GM12878 (cell line): ENCODE measurements around the gene BCAT1. TPM values are rescaled to one million over a fixed set of nuclear protein-coding genes. Genes with fewer than 3 reads are reported as not detected.
A peak's percentile ranks its signal among the peaks of the same experiment; 100 is the strongest.
"Not testable (repeated sequence)": the region's sequence is repeated elsewhere in the genome, so short reads cannot be mapped to it uniquely, and the experiment has no call there.

Experiments
- ATAC-seq: fragments of 200-7000 bp; cut with Tn5 transposase; 3 replicates; pipeline ENCODE4 v1.9.1; 2020; ENCODE audit warnings: mild to moderate bottlenecking, moderate library complexity
- BruUV-seq: library from RNA; stranded (reverse); fragments of 400-500 nt; replicated peaks from 2 replicates; lab custom pipeline; 2021; lab: Mats Ljungman, UMichigan
- CTCF ChIA-PET: fragments of 300-600 bp; sonication (Branson Sonifier 250); formaldehyde crosslinking; extraction: SDS; loops from one replicate; lab custom pipeline; 2021; ENCODE audit warnings: inconsistent platforms; lab: Yijun Ruan, JAX
- POLR2A ChIA-PET: fragments of 350-600 bp; formaldehyde crosslinking; extraction: SDS; loops from one replicate; lab custom pipeline; 2021; ENCODE audit warnings: inconsistent platforms; lab: Charles Lee
- RAD21 ChIA-PET: fragments of 300-600 bp; sonication (Branson Sonifier 250); formaldehyde crosslinking; loops from one replicate; lab custom pipeline; 2023; ENCODE audit warnings: antibody characterized with exemption; ENCODE audit not compliant: unreplicated experiment; lab: Charles Lee
- SMC1A ChIA-PET: fragments of 300-600 bp; sonication (Branson Sonifier 250); formaldehyde crosslinking; loops from one replicate; lab custom pipeline; 2023; ENCODE audit not compliant: unreplicated experiment, uncharacterized antibody; lab: Charles Lee
- DNase-seq: peaks from one replicate; pipeline ENCODE4 v3.0.0-alpha.2; 2011; ENCODE audit warnings: low read depth, low spot score
- FAIRE-seq: peaks from 3 replicates; lab custom pipeline; 2011; peaks lifted over from hg19 to GRCh38; lab: Jason Lieb, UNC
- H2AFZ ChIP-seq: 2 replicates; pipeline ENCODE4 v1.6.0; 2011; ENCODE audit warnings: low read depth, low read length, control low read depth; ENCODE audit not compliant: control insufficient read depth
- H3K27ac ChIP-seq: 2 replicates; pipeline ENCODE4 v1.5.1; 2011; ENCODE audit warnings: control low read depth; ENCODE audit not compliant: control insufficient read depth, insufficient read depth
- H3K27me3 ChIP-seq, 2 experiments: replicated peaks in 1 of 2; 2 replicates each; pipeline versions ENCODE4 v1.6.0 to v1.6.1; 2011; ENCODE audit warnings: low read length in 1 of 2; ENCODE audit not compliant: control insufficient read depth in 2 of 2, insufficient read depth in 2 of 2
- H3K36me3 ChIP-seq, 2 experiments: 2 replicates each; pipeline ENCODE4 v1.5.1; 2011; ENCODE audit warnings: low read length in 1 of 2; ENCODE audit not compliant: control insufficient read depth in 2 of 2, insufficient read depth in 2 of 2
- H3K4me1 ChIP-seq: 2 replicates; pipeline ENCODE4 v1.6.1; 2011; ENCODE audit warnings: mild to moderate bottlenecking, low read length, moderate library complexity, mixed read lengths; ENCODE audit not compliant: control insufficient read depth, insufficient read depth
- H3K4me2 ChIP-seq: 2 replicates; pipeline ENCODE4 v1.6.0; 2011; ENCODE audit warnings: control low read depth; ENCODE audit not compliant: control insufficient read depth, insufficient read depth
- H3K4me3 ChIP-seq: fragments of 200-600 bp; sonication (generic); 2 replicates; pipeline ENCODE4 v1.5.1; 2016
- H3K79me2 ChIP-seq: 2 replicates; pipeline ENCODE4 v1.6.0; 2011; ENCODE audit warnings: low read length; ENCODE audit not compliant: control insufficient read depth, insufficient read depth
- H3K9ac ChIP-seq: 2 replicates; pipeline ENCODE4 v1.8.0; 2011; ENCODE audit warnings: low read length, control low read depth, mixed read lengths; ENCODE audit not compliant: control insufficient read depth, insufficient read depth
- H3K9me3 ChIP-seq: replicated peaks from 3 replicates; pipeline ENCODE4 v1.5.1; 2011; ENCODE audit warnings: mild to moderate bottlenecking, low read length; ENCODE audit not compliant: control insufficient read depth, insufficient read depth
- H4K20me1 ChIP-seq: 2 replicates; pipeline ENCODE4 v1.6.0; 2011; ENCODE audit not compliant: control insufficient read depth, insufficient read depth
- EGR1 ChIP-seq, 2 experiments: IDR thresholded peaks; 1 replicate in 1 of 2; 2 replicates in 1 of 2; pipeline ENCODE4 v1.6.1; 2011 to 2012; ENCODE audit warnings: low read depth in 2 of 2, low read length in 2 of 2, borderline replicate concordance in 1 of 2, mild to moderate bottlenecking in 1 of 2, moderate library complexity in 1 of 2
- MXI1 ChIP-seq: fragments of 150-350 bp; IDR thresholded peaks from 2 replicates; pipeline ENCODE4 v1.6.1; 2011; ENCODE audit warnings: low read depth, mild to moderate bottlenecking, inconsistent platforms, low read length, improper control_type of control experiment
- POLR2AphosphoS2 ChIP-seq: IDR thresholded peaks from 2 replicates; pipeline ENCODE4 v1.6.1; 2011; ENCODE audit warnings: low read depth, mild to moderate bottlenecking, low read length, improper control_type of control experiment, moderate library complexity
- POU2F2 ChIP-seq: IDR thresholded peaks from 3 replicates; pipeline ENCODE4 v1.6.1; 2011; ENCODE audit warnings: low read depth, mild to moderate bottlenecking, low read length, borderline replicate concordance
- SIX5 ChIP-seq: IDR thresholded peaks from 2 replicates; pipeline ENCODE4 v1.6.1; 2011; ENCODE audit warnings: mild to moderate bottlenecking, low read depth, low read length, moderate library complexity; ENCODE audit not compliant: severe bottlenecking
- SUZ12 ChIP-seq: fragments of 200-600 bp; sonication (generic); IDR thresholded peaks from one replicate; pipeline ENCODE4 v1.6.1; 2018; ENCODE audit warnings: antibody characterized with exemption, mild to moderate bottlenecking; ENCODE audit not compliant: unreplicated experiment
- TCF12 ChIP-seq: IDR thresholded peaks from 2 replicates; pipeline ENCODE4 v1.6.1; 2011; ENCODE audit warnings: low read depth, mild to moderate bottlenecking, low read length
- ZNF217 ChIP-seq: fragments of 450-650 bp; IDR thresholded peaks from 2 replicates; pipeline ENCODE4 v1.6.1; 2017; ENCODE audit warnings: antibody characterized with exemption, mild to moderate bottlenecking
- WGBS: methylation state at CpG from one replicate; pipeline ENCODE4 v1.1.6; 2016; ENCODE audit warnings: low lambda C conversion rate; ENCODE audit not compliant: insufficient replicate concordance, insufficient coverage; ENCODE audit errors: missing lambda C conversion rate; 5-methylcytosine and 5-hydroxymethylcytosine counted together
- in situ Hi-C: fragments of 300-500 bp; cut with MboI; formaldehyde crosslinking; loops from 9 replicates; pipeline ENCODE4 v1.14.3; 2018; ENCODE audit warnings: mixed read lengths
- intact Hi-C: fragments of 100-400 bp; cut with micrococcal nuclease; formaldehyde crosslinking; loops from one replicate; pipeline ENCODE4 v1.14.2; 2022; ENCODE audit not compliant: unreplicated experiment
- polyA plus RNA-seq, 11 experiments: library from polyadenylated mRNA; depleted of rRNA in 4 of 11; unstranded in 6 of 11; stranded (reverse) in 5 of 11; fragments of >200 nt; fragmentation: Nextera tagmentation in 4 of 11; fragmentation: Illumina TruSeq in 1 of 11; extraction: Ambion mirVana in 4 of 11; extraction: Trizol in 1 of 11; gene quantifications; 1 replicate in 1 of 11; 2 replicates in 10 of 11; pipeline versions ENCODE4 v1.2.1 to v1.2.3, GENCODE V29; 2011 to 2016; ENCODE audit warnings: inconsistent platforms in 2 of 11, missing spikeins in 2 of 11, low read depth in 1 of 11
- total RNA-seq, 4 experiments: library from RNA; depleted of rRNA in 3 of 4; stranded (reverse); fragments of >200 nt in 3 of 4; fragmentation: Illumina TruSeq in 1 of 4; extraction: Trizol in 1 of 4; gene quantifications; 2 replicates each; pipeline versions ENCODE4 v1.2.1 to v1.2.3, GENCODE V29; 2013 to 2021
- TF ChIP-seq, protein P1 (sequence below): fragments of 450-650 bp; IDR thresholded peaks from 2 replicates; pipeline ENCODE4 v1.6.1; 2017; ENCODE audit warnings: mild to moderate bottlenecking

Gene BCAT1
- total and polyA plus RNA-seq, 10 of the 15 experiments (the other 5 are each of a cell fraction or from before 2014, with no cell fraction given) = 26.2 to 187 (median 81.9) TPM

DNA sequence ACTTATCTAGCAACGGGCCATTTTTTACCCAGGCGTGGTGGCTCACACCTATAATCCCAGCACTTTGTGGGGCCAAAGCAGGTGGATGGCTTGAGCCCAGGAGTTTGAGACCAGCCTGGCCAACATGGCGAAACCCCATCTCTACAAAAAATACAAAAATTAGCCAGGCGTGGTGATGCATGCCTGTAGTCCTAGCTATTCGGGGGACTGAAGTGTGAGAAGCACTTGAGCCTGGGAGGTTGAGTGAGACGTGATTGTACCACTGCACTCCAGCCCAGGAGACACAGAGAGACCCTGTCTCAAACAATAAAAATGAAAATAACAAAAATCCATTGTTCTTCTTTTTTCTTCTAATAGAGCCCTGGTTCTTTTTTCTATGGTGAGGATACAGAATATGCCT lies 7.5 kb upstream of the BCAT1 start:
- H4K20me1 ChIP-seq, FAIRE-seq, in situ Hi-C loops, DNase-seq, BruUV-seq, H3K27me3 ChIP-seq, intact Hi-C loops, H3K27ac ChIP-seq, H3K36me3 ChIP-seq, H3K4me2 ChIP-seq, H3K9me3 ChIP-seq, H2AFZ ChIP-seq, H3K4me3 ChIP-seq, ATAC-seq, H3K9ac ChIP-seq, H3K79me2 ChIP-seq: not testable (repeated sequence)
- RAD21 ChIA-PET = interaction anchor here (0.6 to 2.2 kb wide), 8 partner anchors 10 to 382 kb away, joined by 3 to 16 read pairs (median 3); no protein-coding TSS in a partner anchor
- peaks cover 36% of the 10 kb centered on the region for H3K4me1 ChIP-seq
- SMC1A ChIA-PET = interaction anchor here (0.8 to 2.7 kb wide), 11 partner anchors 10 to 199 kb away, joined by 3 to 12 read pairs (median 3); no protein-coding TSS in a partner anchor
- CTCF ChIA-PET = interaction anchor here (0.9 to 1.8 kb wide), 4 partner anchors 27 to 105 kb away, joined by 3 to 7 read pairs (median 4); no protein-coding TSS in a partner anchor
- POLR2A ChIA-PET = interaction anchor here (1.0 to 1.7 kb wide), 3 partner anchors 9 to 190 kb away, joined by 3 to 5 read pairs (median 3); no protein-coding TSS in a partner anchor
- 65% methylated on average over 6 of the region's 6 CpGs for WGBS

DNA sequence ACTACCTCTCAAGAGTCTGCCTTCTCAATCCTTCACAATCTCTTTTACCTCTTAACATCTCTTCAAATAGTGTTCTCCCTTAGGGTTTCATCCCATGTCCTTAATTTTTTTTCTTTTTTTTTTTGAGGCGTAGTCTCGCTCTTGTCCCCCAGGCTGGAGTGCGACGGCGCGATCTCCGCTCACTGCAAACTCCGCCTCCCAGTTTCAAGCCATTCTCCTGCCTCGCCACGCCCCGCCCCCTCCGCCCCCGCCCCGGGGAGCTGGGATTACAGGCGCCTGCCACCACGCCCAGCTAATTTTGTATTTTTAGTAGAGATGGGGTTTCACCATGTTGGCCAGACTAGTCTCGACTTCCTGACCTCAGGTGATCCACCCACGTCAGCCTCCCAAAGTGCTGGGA lies 7.0 kb upstream of the BCAT1 start:
- no peak for ATAC-seq
- H2AFZ ChIP-seq = no peak overlapping the region; the same call in 1 of the 2 replicates
- no peaks in the 10 kb centered on the region for H3K27me3 ChIP-seq
- H3K9me3 ChIP-seq = no peaks in the 10 kb centered on the region; the same call in 2 of the 3 replicates
- ChIA-PET POLR2A (interaction anchor here (0.5 to 1.7 kb wide), 7 partner anchors 13 to 190 kb away, joined by 3 to 6 read pairs (median 3); no protein-coding TSS in a partner anchor), SMC1A (interaction anchor here (0.7 to 2.7 kb wide), 9 partner anchors 10 to 199 kb away, joined by 3 to 12 read pairs (median 4); no protein-coding TSS in a partner anchor), RAD21 (interaction anchor here (0.6 to 2.2 kb wide), 8 partner anchors 9 to 382 kb away, joined by 3 to 16 read pairs (median 4); no protein-coding TSS in a partner anchor), CTCF (interaction anchor here (0.9 to 1.8 kb wide), 3 partner anchors 10 to 105 kb away, joined by 3 to 7 read pairs (median 3); no protein-coding TSS in a partner anchor)
- peaks cover 41% of the 10 kb centered on the region for H3K4me1 ChIP-seq
- 77% methylated on average over 7 of the region's 18 CpGs for WGBS
- no peak for FAIRE-seq
- in situ Hi-C loops = no loop called here
- H3K27ac ChIP-seq = peak overlapping the region; percentile 37; the same call in 1 of the 2 replicates
- no peak overlapping the region for H3K9ac ChIP-seq
- no peaks in the 10 kb centered on the region for H3K36me3 ChIP-seq
- H3K79me2 ChIP-seq = no peaks in the 10 kb centered on the region
- intact Hi-C loops = no loop called here
- BruUV-seq = no TSS peak
- no peak overlapping the region for H3K4me2 ChIP-seq
- H3K4me3 ChIP-seq = no peak overlapping the region
- no peak for TF ChIP-seq EGR1 (IDR thresholded peaks at IDR 0.05; ENCODE audit: borderline replicate concordance in 1 of 2, low read depth in 2 of 2, low read length in 2 of 2)
- TF ChIP-seq, protein P1, sequence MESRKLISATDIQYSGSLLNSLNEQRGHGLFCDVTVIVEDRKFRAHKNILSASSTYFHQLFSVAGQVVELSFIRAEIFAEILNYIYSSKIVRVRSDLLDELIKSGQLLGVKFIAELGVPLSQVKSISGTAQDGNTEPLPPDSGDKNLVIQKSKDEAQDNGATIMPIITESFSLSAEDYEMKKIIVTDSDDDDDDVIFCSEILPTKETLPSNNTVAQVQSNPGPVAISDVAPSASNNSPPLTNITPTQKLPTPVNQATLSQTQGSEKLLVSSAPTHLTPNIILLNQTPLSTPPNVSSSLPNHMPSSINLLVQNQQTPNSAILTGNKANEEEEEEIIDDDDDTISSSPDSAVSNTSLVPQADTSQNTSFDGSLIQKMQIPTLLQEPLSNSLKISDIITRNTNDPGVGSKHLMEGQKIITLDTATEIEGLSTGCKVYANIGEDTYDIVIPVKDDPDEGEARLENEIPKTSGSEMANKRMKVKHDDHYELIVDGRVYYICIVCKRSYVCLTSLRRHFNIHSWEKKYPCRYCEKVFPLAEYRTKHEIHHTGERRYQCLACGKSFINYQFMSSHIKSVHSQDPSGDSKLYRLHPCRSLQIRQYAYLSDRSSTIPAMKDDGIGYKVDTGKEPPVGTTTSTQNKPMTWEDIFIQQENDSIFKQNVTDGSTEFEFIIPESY = no peak
- no peak for TF ChIP-seq ZNF217
- no peak for TF ChIP-seq MXI1
- TF ChIP-seq SIX5 = no peak
- TF ChIP-seq POLR2AphosphoS2 = no peak
- TF ChIP-seq POU2F2 = no peak
- TF ChIP-seq TCF12 = no peak
- TF ChIP-seq SUZ12 = no peak
- no peak for DNase-seq
- no peaks in the 10 kb centered on the region for H4K20me1 ChIP-seq
